Cortex of kidney (tissue), 1 donor: ENCODE results near the gene ATL2.
"Not testable (repeated sequence)": the region's sequence is repeated elsewhere in the genome, so short reads cannot be mapped to it uniquely, and the experiment has no call there.

Experiments
- DNase-seq: peaks from one replicate; lab custom pipeline; 2025; lab: John Stamatoyannopoulos, UW

The ATL2 gene

DNA sequence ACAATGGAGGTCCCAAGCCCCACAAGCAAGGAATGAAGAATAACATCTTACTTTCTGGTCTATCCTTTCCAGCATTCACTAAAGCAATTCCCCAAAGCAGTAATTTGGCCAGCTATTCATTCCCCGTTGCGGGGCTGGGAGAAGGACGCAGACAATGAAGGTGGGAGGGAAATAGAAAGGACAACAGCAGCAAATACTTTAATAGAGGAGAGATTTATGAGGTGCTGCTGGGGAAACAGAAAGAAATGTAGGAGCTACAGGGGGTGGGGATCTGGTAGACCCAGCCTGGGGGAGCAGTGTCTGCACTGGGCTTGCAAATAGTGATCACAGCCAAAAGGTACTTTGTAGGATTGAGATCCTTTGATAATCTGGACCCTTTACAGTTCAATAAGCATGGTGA lies 13.9 kb upstream of the ATL2 start:
- no peak for DNase-seq

DNA sequence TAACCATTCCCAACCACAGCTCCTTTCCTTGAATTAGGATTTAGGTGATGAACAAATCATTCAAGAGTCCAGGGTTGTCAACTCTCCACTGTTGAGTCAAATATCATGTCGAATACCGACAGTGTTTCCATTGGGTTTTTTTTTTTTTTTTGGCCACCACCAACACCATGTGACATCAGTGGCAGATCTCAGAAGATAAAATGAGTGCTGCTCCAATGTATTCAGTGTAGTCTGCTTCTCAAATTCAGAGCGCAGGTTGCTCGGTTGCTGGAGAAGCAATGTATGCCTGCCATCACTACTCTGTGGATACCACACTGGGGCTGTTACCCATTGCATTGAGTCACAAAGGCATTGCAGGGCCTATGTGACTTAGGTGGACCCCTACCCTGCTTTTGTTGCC lies 10.8 kb upstream of the ATL2 start:
- DNase-seq = no peak

DNA sequence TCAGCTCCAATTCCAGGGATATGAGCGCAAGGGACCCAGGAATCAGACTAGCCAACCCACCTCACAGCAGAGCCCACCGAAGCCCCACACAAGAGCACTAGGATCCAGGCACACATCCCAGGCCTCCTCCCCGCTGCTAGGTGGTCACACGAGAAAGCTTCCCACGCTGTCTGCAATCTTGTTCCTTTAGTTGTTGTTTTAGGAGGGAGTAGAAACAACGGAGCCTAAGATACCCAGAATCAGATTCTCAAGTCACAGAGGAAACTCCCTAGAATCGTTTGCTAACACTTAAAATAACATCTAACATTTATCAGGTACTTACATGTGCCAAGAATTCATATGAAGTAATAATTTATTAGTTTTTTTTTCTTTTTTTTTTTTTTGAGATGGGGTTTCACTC lies 9.7 kb upstream of the ATL2 start:
- DNase-seq = no peak

DNA sequence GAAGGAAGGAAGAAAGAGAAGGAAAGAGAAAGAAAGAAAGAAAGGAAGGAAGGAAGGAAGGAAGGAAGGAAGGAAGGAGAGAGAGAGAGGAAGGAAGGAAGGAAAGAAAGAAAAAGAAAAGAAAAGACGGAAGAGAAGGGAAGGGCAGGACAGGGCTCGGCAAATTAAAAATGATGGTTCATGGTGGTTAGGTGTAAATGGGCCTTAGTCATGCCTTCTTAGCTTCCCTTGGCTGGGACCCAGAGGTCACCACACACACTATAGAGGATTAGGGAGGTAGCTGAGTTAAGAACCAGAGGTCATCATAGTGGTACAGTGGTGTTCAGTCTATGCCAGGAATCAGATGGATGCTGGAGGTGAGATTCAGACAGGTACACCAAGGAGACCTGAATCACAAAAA lies 9.3 kb upstream of the ATL2 start:
- DNase-seq = no peak

DNA sequence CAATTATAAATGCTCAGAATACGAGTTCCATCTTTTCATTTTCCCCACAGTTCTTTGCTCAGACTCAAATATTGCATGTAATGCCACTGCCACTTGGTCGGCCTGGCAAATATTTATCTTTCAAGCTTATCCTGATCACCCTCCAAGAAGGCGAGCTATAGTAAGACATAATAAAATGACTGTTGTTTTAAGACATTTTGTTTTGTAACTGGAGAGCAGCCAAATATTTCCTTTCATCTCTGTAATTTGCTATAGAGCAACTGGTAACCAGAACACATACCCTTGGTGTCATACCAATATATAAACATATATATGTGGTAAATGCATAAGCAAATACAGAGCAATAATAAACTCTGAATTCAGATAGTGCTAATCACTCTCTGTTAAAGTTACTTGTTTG lies 7.3 kb upstream of the ATL2 start:
- DNase-seq = no peak

DNA sequence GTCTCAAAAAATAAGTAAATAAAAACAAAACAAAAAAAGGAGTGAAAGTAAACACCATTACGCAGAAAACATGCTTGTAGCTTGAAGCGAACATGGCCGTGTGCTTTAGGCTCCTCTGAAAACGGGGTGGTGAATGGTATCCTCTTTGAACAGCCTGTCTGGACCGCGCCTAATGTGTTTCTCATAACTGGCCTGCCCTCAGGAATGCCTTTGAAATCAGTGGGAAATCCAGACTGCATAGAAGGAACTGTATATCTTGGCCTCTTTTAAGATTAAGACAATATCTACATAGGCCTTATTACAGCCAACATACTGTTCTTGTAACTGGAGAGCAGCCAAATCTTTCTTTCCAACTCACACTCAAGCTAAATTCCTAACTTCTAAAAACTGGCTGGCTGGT lies 6.7 kb upstream of the ATL2 start:
- DNase-seq = not testable (repeated sequence)

DNA sequence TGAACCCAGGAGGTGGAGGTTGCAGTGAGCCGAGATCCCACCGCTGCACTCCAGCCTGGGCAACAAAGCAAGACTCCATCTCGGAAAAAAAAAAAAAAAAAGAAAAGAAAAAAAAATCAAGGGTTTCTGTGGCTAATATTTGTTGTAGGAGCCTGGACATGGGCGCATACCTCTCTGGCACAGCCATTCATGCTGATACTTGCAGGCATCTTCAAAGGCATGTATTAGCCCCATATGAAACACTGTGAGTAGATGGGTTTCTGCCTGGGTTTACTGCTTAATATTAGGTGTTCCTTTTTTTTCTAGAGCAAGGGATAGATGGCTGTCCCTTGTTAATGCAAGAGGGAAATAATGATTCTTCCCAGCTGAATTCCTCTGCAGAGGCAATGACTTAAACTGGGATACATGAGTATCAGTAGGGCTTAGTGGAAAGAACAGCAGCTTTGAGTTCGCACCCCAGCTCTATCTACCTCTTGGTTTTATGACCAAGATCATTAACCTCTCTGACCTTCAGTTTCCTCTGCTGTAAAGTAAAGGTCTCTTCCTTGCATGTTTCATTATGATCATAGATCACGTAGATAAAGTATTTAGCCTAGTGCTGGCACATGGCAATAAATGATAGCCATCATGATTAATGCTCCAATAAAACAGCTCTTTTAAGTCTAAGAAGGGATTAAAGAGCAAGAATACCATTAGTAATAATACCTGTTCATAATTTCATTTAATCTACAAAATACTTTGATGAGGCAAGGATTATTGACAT lies 4.5 kb upstream of the ATL2 start:
- DNase-seq = no peak

DNA sequence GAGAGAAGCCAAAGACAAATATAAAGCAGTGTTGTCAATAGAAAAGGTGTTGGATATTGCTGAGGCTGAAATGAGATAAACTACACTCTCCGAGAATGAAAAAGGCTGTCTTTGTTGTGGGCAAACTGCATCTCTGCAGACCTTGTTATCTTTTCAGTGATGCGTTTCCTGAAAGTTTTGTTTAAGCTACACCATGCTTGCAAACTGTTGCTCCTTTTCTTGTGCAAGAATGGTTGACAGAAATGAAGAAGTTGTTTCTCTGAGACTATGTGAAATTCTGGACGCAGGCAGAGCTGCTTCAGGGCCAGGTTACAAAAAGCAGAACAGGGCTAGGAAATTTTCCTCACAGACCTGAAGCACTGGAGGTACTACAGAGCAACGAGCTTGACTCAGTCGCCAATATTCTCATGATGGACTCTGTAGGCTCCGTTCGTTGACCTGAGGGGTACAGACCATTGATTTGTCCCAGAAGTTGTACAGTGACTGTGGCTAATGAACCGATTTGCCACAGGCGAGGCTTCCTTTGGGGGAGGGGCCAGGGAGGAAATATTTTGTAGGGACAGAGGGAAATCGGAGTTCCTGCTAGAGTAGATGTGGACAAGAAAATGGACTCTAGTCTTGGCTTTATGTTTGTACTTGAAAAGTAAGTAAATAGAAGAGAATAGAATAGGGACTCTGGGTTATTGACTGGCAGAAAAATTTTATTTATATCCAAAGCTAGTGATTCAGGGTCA lies 3.5 kb upstream of the ATL2 start:
- no peak for DNase-seq

DNA sequence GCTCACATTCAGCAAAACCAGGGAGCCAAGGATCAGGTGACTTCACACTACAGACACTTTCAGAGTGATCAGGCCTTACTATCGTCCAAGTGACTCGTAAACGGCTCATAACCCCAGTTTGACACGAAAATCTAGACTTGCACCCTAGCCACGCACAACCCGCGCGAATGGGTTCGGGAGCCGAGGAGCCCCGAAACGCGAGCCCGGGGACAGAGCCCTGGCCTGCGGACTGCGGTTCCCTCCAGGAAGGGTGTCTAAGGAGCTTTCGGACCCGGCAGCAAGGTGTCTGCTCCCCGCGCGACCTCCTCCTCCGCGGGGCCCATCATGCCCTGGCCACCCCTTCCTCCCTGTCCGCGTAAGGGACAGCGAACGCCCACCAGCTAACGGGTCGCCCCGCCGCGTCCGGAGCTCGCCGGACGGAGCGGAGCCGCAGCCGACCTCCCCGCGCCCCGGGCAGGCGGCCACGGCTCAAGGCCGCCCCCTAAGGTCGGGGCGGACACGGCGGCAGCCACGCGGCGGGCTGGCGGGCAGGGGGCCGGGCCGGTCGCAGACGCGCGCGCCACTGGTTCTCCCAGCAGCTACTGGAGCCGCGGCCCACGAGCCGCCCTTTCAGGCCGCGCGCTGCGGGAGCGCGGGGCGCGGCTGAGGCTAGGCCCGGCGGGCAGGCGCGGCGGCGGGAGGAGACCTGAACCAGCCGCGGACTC lies 575 bp downstream of the ATL2 start:
- peak; percentile 29 for DNase-seq

DNA sequence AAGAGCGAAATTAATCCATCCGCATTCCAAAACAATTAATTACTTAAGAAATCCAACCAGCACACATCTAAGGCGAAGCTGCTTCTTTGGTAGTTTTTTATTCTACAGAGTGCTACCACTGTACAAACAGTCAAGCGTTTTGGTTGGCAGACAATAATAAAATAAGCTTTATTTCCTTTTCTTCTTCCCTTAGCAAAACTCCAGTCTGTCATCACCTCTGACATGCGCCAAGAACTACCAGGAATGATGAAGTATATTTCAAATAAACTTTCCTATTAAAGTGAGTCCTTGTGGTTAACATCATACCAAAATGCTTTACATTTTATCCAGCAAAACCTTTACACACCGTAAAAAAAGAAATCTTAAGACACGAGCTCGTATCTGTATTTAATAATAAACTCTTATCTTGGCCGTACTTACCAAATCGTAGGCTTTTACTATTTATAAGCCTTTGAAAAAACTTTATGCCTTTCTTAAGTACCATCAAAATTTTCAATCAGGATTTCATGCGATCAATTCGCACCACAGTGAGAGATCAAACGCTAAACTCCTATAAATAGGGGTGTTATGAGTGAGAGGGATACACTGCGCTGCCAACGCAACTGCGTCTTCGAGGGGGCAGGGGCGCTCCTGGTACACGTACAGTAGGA lies 1.3 kb downstream of the ATL2 start:
- no peak for DNase-seq

DNA sequence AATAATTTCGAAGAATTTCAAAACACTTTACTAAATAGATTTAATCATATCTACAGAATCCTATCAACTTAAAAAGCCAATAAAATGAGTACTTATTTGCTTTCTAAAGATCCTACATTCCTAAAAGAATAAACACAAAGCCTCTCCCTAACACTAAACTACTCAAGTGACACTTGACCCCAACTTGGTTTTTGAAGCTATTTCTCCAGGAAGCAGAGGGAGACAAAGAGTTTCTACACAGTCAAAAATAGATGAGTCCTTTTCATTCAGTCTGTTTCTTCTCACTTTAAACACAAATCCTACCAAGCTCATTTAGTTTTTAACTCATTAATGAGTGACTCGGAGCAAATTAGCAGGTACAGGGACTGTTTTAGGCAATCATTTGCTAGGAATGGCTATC lies 2.1 kb downstream of the ATL2 start:
- no peak for DNase-seq

DNA sequence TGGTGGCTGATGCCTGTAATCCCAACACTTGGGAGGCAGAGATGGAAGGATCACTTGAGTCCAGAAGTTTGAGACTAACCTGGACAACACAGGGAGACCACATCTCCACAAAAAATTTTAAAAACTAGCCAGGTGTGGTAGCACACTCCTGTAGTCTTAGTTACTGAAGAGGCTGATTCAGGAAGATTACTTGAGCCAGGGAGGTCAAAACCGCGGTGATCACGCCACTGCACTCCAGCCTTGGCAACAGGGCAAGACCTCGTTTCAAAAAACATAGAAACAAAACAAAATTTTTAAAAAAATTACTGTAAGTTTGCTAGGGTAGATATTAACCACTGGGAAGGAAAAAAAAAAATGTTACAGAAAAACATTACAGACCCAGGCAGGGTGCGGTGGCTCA lies 5.8 kb downstream of the ATL2 start:
- no peak for DNase-seq

DNA sequence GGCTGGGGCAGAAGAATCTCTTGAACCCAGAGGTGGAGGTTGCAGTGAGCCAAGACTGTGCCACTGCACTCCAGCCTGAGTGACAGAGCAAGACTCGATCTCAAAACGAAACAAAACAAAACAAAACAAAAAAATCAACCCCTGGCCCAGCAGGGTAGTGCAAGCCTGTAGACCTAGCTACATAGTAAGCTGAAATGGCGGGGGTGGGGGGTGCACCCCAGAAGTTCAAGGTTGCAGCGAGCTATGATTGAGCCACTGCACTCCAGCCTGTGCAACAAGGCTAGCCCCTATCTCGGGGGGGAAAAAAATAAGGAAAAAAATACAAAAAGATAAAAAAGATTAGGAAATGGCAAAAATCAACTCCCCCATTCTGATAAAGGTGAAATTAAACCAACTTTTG lies 6.4 kb downstream of the ATL2 start:
- no peak for DNase-seq

DNA sequence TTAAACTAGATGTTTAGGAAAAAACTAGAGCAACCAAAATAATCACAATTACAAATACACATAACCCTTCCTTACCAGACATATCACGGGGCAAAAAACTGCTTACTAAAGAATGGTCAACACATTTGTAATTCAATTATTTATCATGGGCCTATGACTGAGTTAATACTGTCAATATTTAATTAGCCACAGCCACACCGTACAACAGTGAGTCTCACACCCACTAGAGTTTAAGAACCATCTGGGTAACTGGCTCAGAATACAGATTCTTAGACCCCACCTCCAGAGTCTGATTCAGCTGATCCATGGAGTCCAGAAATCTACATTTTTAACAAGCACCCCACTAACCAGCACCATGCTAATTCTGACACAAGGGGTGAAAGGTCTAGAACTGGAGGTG lies 14.8 kb downstream of the ATL2 start:
- DNase-seq = no peak

DNA sequence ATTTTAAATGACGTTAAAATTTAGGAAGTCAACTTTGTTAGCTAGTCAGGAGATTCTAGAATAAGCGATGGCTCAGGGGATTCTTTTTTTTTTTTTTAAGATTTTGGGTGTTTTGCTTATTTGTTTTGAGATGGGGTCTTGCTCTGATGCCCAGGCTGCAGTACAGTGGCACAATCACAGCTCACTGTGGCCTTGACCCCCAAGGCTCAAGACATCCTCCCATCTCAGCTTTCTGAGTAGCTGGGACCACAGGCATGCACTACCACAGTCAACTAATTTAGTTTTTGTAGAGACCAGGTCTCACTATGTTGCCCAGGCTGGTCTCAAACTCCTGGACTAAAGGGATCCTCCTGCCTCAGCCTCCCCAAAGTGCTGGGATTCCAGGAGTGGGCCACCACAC lies 16.9 kb downstream of the ATL2 start:
- DNase-seq = no peak

DNA sequence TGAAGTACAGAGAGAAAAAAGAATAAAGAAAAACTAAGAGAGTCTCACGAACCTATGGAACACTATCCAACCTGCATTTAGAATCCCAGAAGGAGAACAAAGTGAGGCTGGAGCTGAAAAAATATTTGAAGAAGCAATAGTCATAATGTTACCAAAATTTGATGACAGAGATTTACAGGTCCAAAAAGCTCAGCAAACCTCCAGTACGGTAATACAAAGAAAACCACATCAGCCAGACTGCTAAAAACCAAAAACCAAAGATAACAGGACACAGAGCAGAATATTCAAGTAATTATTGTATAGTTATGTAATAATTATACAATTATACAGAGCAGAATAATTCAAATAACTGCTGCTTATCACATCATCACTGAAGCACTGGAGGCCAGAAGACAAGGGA lies 23.7 kb downstream of the ATL2 start:
- DNase-seq = no peak

DNA sequence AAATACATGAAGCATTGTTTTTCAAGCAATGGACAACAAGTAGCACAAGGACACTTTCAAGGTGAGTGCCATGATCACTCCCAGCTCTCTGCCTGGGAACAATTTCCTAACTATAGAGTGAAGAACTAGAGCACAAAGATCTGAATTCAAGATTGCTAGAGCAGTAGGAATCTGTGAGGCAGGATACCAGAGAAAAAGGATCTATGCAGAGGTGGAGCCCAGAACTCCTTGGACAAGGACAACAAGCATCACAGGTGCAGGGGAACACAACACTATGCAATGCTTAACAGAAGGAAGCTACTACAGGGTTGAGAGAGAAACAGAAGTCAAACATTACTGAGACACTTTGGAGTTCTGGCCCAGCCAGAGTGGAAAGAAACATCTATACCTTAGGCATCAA lies 24.7 kb downstream of the ATL2 start:
- DNase-seq = no peak

DNA sequence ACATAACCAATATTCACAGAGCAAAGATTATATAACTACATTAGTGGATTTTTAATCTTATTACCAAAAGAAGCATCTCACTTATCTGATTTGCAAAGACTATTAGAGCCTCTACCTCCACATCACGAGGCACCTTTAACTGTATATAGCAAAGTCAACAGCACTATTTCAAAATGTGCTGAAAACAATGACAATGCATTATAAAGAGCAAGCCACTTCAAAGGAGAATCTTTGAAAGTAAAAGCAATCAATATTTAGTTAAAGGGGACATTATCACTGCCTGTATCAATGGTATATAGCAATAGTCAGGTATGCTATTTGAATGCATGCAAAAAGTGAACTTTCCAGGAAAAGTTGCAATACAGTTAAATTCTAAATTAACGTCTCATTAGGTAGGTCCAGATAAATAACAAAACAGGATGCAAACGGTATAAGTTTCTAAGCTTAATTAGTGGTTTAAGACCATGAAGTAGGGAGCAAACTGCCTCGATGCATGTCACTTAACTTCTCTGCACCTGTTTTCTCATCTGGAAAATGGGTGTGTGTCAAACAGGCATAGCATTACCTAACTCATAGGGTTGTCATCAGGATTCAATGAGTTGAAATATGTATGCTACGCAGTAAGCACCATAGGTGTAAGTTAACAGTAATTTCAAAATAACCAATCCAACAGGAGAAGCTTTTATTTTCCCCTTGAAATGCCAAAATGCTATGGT lies 31.6 kb downstream of the ATL2 start:
- no peak for DNase-seq

DNA sequence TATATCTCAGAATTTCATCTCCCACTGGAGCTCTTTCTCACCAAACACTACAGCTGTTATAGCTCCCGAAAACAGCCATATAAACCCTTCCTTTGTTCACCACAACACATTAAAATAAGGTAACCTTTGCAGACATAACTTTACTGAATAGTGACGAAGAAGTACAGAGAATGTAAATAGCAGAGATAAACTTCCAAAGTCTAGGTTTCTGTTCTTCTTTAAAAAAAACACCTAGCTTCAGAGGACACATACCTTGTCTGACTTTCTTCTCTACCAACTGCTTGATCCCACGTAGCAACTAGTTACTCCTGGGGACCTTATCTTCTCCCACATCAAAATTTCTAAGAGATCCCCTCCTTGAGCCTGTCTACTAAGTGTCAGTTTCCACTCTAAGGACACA lies 32.3 kb downstream of the ATL2 start:
- DNase-seq = no peak

DNA sequence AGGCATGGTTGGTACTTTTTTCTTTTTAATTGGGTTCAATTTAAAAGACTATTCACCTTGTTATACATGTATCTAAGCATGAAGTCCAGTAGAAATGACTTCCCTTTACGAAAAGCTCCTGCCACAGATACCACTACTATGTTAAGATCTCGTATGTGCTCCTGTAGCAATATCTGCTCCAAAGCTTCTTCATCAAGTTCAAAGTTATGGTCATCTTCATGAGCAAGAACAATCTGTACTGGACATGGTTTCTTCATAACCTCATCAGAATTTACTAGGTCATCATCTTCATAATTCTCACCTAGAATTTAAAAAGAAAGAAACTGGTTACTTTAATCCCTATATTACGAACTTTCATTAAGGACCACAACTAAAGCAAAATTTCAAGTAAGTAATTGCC lies 33.9 kb downstream of the ATL2 start:
- DNase-seq = no peak

DNA sequence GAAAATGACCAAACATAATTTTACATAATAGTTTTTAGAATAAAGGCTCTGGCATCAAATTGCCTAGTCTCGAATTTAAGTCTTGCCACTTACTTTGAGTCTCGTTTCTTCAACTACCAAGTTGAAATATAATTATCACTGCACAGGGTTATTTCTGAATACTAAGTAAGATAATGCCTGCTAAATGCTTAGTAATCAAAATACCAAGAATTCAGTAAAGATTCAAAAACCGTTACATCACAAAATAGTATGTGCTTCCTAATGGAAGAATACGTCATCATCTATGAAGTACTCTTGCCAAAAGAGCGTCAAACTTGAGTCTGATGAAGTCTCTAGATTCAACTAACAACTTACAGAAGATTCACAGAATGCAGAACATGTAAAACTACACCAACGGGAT lies 40.5 kb downstream of the ATL2 start:
- DNase-seq = no peak

DNA sequence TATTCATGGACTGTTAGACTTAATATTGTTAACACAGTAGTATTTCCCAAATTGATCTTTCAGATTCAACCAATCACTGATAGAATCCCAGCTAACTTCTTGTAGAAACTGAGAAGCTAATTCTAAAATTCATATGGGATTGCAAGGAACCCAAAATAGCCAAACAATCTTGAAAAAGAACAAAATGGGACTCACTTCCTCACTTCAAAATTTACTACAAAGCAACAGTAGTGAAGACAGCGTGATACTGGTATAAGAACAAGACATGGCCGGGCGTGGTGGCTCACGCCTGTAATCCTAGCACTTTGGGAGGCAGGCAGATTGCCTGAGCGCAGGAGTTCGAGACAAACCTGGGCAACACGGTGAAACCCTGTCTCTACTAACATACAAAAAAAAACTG lies 46.3 kb downstream of the ATL2 start:
- DNase-seq = no peak
